Measurements from ENCODE around the gene PHOX2A. TPM values are rescaled to one million over a fixed set of nuclear protein-coding genes. Genes with fewer than 3 reads are reported as not detected.
"Not testable (repeated sequence)": the region's sequence is repeated elsewhere in the genome, so short reads cannot be mapped to it uniquely, and the experiment has no call there.

Gene PHOX2A
- not detected in 2 replicates for total RNA-seq

DNA sequence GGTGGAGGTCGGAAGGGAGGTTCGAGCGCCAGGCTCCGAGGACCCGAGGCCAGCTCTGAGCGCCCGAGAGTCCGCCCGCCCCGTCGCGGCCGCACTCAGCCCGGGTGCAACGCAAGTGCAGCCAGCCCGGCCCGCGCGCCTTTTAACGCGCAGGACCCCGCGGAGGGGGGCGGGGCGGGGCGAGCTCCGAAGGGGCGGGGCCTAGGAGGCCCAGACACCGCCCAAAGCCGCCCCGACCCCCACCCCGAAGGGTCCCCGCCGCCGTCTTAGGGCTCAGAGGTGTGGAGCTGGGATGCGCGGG is at the start of gene PHOX2A:
PHOX2A (minus strand) TSS at position 117 of the 301 bp plus-strand sequence. CDS start 172 bp downstream, outside the sequence.
- intact Hi-C loops (cut with micrococcal nuclease): no loop called here

DNA sequence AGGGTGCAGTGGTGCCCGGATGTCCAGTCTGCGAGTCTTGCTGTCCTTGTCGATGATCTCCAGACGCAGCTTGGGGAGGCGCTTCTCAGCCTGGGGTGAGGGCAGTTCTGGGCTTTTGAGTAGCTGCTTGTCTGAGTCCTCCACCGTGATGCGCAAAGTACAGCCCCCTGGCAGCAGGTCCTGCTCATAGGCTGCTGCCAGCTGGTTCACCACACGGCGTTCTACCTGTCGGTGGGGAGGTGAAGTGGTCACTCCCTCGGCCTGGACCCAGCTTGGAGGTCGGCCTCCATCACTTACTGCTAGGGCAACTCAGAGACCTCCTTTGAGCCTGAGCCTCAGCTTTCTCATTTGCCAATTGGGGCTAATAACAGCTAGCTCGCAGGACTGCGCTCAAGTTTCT is 49.4 kb upstream of the PHOX2A start:
- intact Hi-C loops (cut with micrococcal nuclease): no loop called here

- intact Hi-C loops (cut with micrococcal nuclease): no loop called here
Observed at GRCh38 chr11:72292106-72292785, 48.3 kb upstream of the PHOX2A start.

DNA sequence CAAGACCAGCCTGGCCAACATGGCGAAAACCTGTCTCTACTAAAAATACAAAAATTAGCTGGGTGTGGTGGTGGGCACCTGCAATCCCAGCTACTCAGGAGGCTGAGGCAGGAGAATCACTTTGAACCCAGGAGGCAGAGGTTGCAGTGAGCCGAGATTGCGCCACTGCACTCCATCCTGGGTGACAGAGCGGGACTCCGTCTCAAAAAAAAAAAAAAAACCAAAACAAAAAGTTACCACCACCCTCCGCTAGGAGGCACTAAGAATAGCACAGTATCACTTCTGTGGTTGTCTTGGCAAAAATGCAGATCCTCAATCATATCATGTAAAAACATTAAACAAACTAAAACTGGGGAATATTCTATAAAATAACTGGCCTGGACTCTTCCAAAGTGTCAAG is 46.8 kb upstream of the PHOX2A start:
- intact Hi-C loops (cut with micrococcal nuclease): loop anchor here (1.0 kb wide), 3 partner anchors 43 to 141 kb away; no protein-coding TSS in a partner anchor

GRCh38 chr11:72287293-72287692 is 43.3 kb upstream of the PHOX2A start:
- intact Hi-C loops (cut with micrococcal nuclease): no loop called here

DNA sequence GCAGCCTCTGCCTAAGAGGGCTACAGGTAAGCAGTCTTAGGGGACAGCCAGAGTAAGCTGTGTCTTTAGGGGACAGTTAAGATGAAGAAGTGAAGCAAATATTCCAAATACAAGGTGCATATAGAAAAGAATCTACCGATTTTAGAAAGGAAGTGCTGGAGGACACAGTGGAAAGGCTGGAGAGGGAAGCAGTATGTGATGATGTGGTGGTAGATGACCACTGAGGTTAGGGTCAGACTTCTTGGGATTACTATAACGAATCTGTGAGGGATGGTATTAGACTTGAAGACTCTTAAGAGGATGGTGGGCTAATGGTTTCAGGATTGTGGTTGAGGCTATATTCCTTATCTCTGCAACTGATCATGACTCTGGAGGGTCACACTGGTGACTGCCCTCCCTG is 40.0 kb upstream of the PHOX2A start:
- intact Hi-C loops (cut with micrococcal nuclease): no loop called here

GRCh38 chr11:72280726-72281315 is 36.8 kb upstream of the PHOX2A start:
- intact Hi-C loops (cut with micrococcal nuclease): no loop called here

DNA sequence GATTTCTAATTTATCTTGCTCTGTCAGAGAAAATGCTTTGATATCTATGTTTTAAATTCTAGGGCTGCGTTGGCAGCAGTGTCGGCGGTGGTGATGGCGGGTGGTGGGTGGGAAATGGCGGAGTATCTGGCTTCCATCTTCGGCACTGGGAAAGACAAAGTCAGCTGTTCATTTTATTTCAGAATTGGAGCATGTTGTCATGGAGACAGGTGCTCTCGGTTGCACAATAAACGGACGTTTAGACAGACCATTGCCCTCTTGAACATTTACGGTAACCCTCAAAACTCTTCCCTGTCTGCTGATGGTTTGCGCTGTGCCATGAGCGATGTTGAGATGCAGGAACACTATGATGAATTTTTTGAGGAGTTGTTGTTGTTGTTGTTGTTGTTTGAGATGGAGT is 36.1 kb upstream of the PHOX2A start:
- intact Hi-C loops (cut with micrococcal nuclease): no loop called here

DNA sequence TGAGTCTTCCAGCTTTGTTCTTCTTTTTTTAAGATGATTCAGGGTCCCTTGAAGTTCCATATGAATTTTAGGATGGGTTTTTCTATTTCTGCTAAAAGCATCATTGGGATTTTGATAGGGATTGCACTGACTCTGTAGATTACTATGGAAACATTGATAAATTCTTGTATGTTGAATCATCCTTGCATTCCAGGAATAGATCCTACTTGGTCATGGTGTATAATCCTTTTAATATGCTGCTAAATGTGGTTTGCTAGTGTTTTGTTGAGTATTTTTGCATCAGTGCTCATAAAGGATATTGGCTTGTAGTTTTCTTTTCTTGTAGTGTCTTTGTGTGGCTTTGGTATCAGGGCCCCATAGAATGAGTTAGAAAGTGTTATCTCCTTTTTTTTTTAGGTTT is 34.9 kb upstream of the PHOX2A start:
- intact Hi-C loops (cut with micrococcal nuclease): no loop called here

DNA sequence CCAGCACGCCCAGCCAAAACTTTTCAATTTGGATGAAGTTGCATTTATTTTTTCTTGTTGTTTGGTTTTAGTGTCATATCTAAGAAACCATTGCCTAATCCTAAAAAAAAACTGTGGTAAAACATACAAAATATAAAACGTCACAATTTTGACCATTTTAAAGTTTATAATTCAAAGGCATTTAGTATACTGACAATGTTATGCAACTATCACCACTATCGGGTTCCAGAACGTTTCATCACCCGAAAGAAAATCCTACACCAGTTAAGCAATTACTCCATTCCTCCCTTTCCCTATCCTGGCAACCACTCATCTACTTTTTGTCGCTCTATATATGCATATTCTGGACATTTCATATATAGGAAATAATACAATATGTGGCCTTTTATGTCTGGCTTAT is 30.5 kb upstream of the PHOX2A start:
- intact Hi-C loops (cut with micrococcal nuclease): no loop called here

DNA sequence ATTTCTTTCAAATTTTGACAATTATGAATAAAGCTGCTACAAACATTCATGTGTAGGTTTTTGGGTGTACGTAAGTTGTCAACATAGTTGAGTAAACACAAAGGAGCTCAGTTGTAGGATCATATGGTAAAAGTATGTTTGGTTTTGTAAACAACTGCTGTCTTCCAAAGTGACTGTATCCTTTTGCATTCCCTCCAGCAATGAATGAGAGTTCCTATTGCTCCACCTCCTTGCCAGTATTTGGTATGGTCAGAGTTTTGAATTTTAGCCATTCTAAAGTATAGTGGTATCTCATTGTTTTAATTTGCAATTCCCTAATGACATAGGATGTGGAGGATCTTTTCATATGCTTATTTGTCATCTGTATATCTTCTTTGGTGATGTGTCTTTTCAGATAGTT is 28.0 kb upstream of the PHOX2A start:
- intact Hi-C loops (cut with micrococcal nuclease): no loop called here

- intact Hi-C loops (cut with micrococcal nuclease): no loop called here
Observed at GRCh38 chr11:72267956-72268617, 24.1 kb upstream of the PHOX2A start.

- intact Hi-C loops (cut with micrococcal nuclease): not testable (repeated sequence)
Observed at GRCh38 chr11:72266960-72267359, 23.0 kb upstream of the PHOX2A start.

DNA sequence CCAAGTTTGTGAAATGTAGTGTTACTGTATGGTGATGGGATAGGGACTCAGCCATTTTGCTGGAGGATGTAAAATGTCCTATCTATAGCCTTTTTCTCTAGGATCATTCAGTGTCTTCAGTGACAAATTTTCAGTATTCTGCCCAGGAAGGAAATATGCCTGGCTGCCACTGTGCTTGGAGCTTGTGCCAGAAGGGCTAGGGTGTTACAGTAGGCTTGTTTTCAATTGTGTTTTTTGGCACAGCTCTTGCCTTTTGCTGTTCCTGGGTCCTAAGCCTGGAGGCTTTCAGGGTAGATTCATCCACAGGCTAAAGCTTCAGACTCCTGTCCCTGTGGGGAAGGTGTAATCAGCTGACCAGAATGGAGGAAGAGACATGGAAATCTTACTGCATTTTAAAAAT is 22.0 kb upstream of the PHOX2A start:
- intact Hi-C loops (cut with micrococcal nuclease): no loop called here

DNA sequence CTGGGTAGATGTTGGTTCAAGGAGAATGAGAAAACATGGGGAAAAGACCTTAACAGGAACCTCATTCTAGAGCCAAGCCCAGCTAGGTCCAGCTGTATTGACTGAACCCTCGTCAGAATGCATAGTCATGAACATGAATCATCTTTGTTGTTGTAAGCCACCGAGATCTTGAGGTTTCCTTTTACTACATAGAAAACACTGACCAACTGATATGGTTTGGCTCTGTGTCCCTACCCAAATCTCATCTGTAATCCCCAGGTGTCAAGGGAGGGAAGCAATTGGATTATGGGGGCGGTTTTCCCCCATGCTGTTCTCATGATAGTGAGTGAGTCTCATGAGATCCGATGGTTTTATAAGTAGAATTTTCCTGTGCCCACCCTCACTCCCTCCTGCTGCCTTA is 19.4 kb upstream of the PHOX2A start:
- intact Hi-C loops (cut with micrococcal nuclease): no loop called here

DNA sequence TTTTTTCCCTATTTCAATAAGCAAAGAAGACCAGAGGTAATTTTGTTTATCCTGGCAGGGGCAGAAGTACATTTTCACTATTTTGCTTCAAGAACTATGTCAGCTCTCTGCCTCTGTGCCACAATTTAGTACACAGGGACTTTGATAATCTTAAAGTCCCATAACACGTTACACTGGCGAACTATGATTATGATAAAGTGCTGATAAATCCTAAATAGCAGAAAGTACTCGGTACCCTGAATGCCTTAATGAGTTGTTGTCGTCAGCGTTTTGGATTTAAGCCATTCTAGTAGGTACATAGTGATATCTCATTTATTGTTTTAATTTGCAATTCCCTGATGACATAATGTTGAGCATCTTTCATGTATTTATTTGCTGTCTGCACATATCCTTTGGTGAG is 16.6 kb upstream of the PHOX2A start:
- intact Hi-C loops (cut with micrococcal nuclease): no loop called here

GRCh38 chr11:72259490-72259889 is 15.5 kb upstream of the PHOX2A start:
- intact Hi-C loops (cut with micrococcal nuclease): no loop called here

- intact Hi-C loops (cut with micrococcal nuclease): no loop called here
Observed at GRCh38 chr11:72257570-72257969, 13.6 kb upstream of the PHOX2A start.

- intact Hi-C loops (cut with micrococcal nuclease): no loop called here
Observed at GRCh38 chr11:72254299-72254993, 10.5 kb upstream of the PHOX2A start.

- intact Hi-C loops (cut with micrococcal nuclease): no loop called here
Observed at GRCh38 chr11:72253392-72253791, 9.4 kb upstream of the PHOX2A start.

- intact Hi-C loops (cut with micrococcal nuclease): no loop called here
Observed at GRCh38 chr11:72251614-72252013, 7.6 kb upstream of the PHOX2A start.

All from T-helper 1 cell treated with Interleukin-12 subunit alpha and Interleukin-12 subunit beta and Interleukin-4 antibody, amounts not matched to agents 30 ng/mL and 1 ng/mL, for 36 hours (primary cell).